C4-2B (cell line): ENCODE data around the gene PRPF31.

Experiments
- CTCF ChIP-seq: fragments of 450-650 bp; conservative IDR thresholded peaks from 2 replicates; pipeline ENCODE4 v1.5.1; 2017; ENCODE audit warnings: mild to moderate bottlenecking
- ZFX ChIP-seq: fragments of 450-650 bp; IDR thresholded peaks from 2 replicates; pipeline ENCODE4 v1.6.1; 2017

GRCh38 chr19:54155694-54156093 lies 40.1 kb downstream of the PRPF31 start:
- TF ChIP-seq CTCF (no peak), ZFX (no peak)
